Endothelial cell of umbilical vein (primary cell): ENCODE data around the gene CELF1. TPM values are rescaled to one million over a fixed set of nuclear protein-coding genes. Genes with fewer than 3 reads are reported as not detected.
A peak's percentile ranks its signal among the peaks of the same experiment; 100 is the strongest.
"Not testable (repeated sequence)": the region's sequence is repeated elsewhere in the genome, so short reads cannot be mapped to it uniquely, and the experiment has no call there.

ENCODE experiments used
- BruUV-seq: library from RNA; stranded (reverse); fragments of 400-500 nt; replicated peaks from 2 replicates; lab custom pipeline; 2021; lab: Mats Ljungman, UMichigan
- CTCF ChIA-PET: fragments of 300-600, 350-600 bp; sonication (Branson Sonifier 250); formaldehyde crosslinking; loops from one replicate; lab custom pipeline; 2021; ENCODE audit warnings: antibody characterized with exemption, inconsistent platforms; lab: Charles Lee
- POLR2A ChIA-PET: fragments of 300-600, 350-600 bp; sonication (Branson Sonifier 250); formaldehyde crosslinking; loops from one replicate; lab custom pipeline; 2021; ENCODE audit warnings: antibody characterized with exemption, inconsistent platforms; lab: Charles Lee
- DNase-seq: peaks from one replicate; pipeline ENCODE4 v3.0.0-alpha.2; 2011; ENCODE audit warnings: low read depth, low spot score
- FAIRE-seq: peaks from 2 replicates; lab custom pipeline; 2011; peaks lifted over from hg19 to GRCh38; lab: Jason Lieb, UNC
- H2AFZ ChIP-seq: 2 replicates; pipeline ENCODE4 v1.6.0; 2012; ENCODE audit warnings: low read depth, low read length, control low read depth, inconsistent platforms
- H3K27ac ChIP-seq: 2 replicates; pipeline ENCODE4 v1.5.1; 2011; ENCODE audit warnings: low read depth, mild to moderate bottlenecking, control low read depth, low read length, moderate library complexity; ENCODE audit not compliant: insufficient read depth
- H3K27me3 ChIP-seq, 2 experiments: 2 replicates each; pipeline versions ENCODE4 v1.6.0 to v1.6.1; 2011; ENCODE audit warnings: low read length in 2 of 2, mixed read lengths in 1 of 2; ENCODE audit not compliant: control insufficient read depth in 2 of 2, insufficient read depth in 2 of 2
- H3K36me3 ChIP-seq, 2 experiments: 2 replicates in 1 of 2; 3 replicates in 1 of 2; pipeline ENCODE4 v1.5.1; 2011; ENCODE audit warnings: low read length in 2 of 2, mild to moderate bottlenecking in 1 of 2, moderate library complexity in 1 of 2; ENCODE audit not compliant: control insufficient read depth in 2 of 2, insufficient read depth in 2 of 2; ENCODE audit errors: extremely low read depth in 1 of 2
- H3K4me1 ChIP-seq: 3 replicates; pipeline ENCODE4 v1.5.1; 2011; ENCODE audit warnings: mild to moderate bottlenecking, low read length; ENCODE audit not compliant: control insufficient read depth, insufficient read depth; ENCODE audit errors: extremely low read depth
- H3K4me2 ChIP-seq: 2 replicates; pipeline ENCODE4 v1.6.1; 2011; ENCODE audit warnings: low read length, control low read depth, mixed read lengths; ENCODE audit not compliant: insufficient read depth
- H3K4me3 ChIP-seq, 3 experiments: fragments of 200-600 bp in 1 of 3; sonication (generic), shearing (Covaris generic) in 1 of 3; replicated peaks in 1 of 3; 2 replicates each; pipeline ENCODE4 v1.5.1; 2011 to 2016; ENCODE audit warnings: control low read depth in 3 of 3, low read length in 3 of 3, mild to moderate bottlenecking in 2 of 3, inconsistent platforms in 1 of 3, low read depth in 1 of 3, moderate library complexity in 1 of 3; ENCODE audit not compliant: insufficient read depth in 1 of 3
- H3K79me2 ChIP-seq: 2 replicates; pipeline ENCODE4 v1.6.0; 2012; ENCODE audit warnings: low read length, inconsistent platforms; ENCODE audit not compliant: control insufficient read depth, insufficient read depth
- H3K9ac ChIP-seq: replicated peaks from 2 replicates; pipeline ENCODE3; 2011; ENCODE audit warnings: low read length, control low read depth; ENCODE audit not compliant: insufficient read depth; ENCODE audit errors: extremely low read depth
- H3K9me1 ChIP-seq: replicated peaks from 3 replicates; pipeline ENCODE4 v1.6.0; 2011; ENCODE audit warnings: mild to moderate bottlenecking, low read length; ENCODE audit not compliant: control insufficient read depth, insufficient read depth; ENCODE audit errors: extremely low read depth
- H3K9me3 ChIP-seq: replicated peaks from 2 replicates; pipeline ENCODE4 v1.5.1; 2012; ENCODE audit warnings: low read length, inconsistent platforms; ENCODE audit not compliant: control insufficient read depth, insufficient read depth
- H4K20me1 ChIP-seq: replicated peaks from 2 replicates; pipeline ENCODE3; 2011; ENCODE audit warnings: mild to moderate bottlenecking, low read length; ENCODE audit not compliant: control insufficient read depth, insufficient read depth; ENCODE audit errors: extremely low read depth
- CTCF ChIP-seq, 2 donors: IDR thresholded peaks; 1 replicate in 1 of 2; 2 replicates in 1 of 2; pipeline ENCODE4 v1.5.1; 2011; ENCODE audit warnings: low read length in 2 of 2, mild to moderate bottlenecking in 2 of 2, moderate library complexity in 2 of 2, control low read depth in 1 of 2, inconsistent platforms in 1 of 2, low read depth in 1 of 2; ENCODE audit not compliant: insufficient read depth in 1 of 2; ENCODE audit errors: extremely low read depth in 1 of 2
- EZH2 ChIP-seq: IDR thresholded peaks from 2 replicates; pipeline ENCODE4 v1.6.1; 2012; ENCODE audit warnings: borderline replicate concordance, low read depth, mild to moderate bottlenecking, moderate library complexity, low read length, inconsistent platforms; ENCODE audit not compliant: severe bottlenecking
- FOS ChIP-seq: IDR thresholded peaks from 2 replicates; pipeline ENCODE4 v1.6.1; 2011; ENCODE audit warnings: mild to moderate bottlenecking, low read length, moderate library complexity, borderline replicate concordance; ENCODE audit not compliant: insufficient read depth
- GATA2 ChIP-seq: IDR thresholded peaks from 2 replicates; pipeline ENCODE4 v1.7.0; 2011; ENCODE audit warnings: low read depth, mild to moderate bottlenecking, moderate library complexity, mixed read lengths, low read length; ENCODE audit not compliant: insufficient read length, insufficient read depth
- JUN ChIP-seq: IDR thresholded peaks from 2 replicates; pipeline ENCODE4 v1.6.1; 2011; ENCODE audit warnings: borderline replicate concordance, low read depth; ENCODE audit not compliant: insufficient read length, insufficient read depth
- MAX ChIP-seq: IDR thresholded peaks from 2 replicates; pipeline ENCODE4 v1.6.1; 2011; ENCODE audit not compliant: insufficient read depth, insufficient read length
- MYC ChIP-seq: IDR thresholded peaks from one replicate; pipeline ENCODE4 v1.6.1; 2011; ENCODE audit warnings: mild to moderate bottlenecking, low read depth, low read length
- POLR2A ChIP-seq: IDR thresholded peaks from 2 replicates; pipeline ENCODE4 v1.6.1; 2012; ENCODE audit warnings: low read depth, mild to moderate bottlenecking, control low read depth, low read length
- POLR2AphosphoS5 ChIP-seq: IDR thresholded peaks from 2 replicates; pipeline ENCODE4 v1.6.1; 2012; ENCODE audit warnings: low read depth, mild to moderate bottlenecking, control low read depth, low read length, moderate library complexity; ENCODE audit not compliant: insufficient read depth
- dilution Hi-C: fragments of 300-500 bp; cut with MboI; formaldehyde crosslinking; loops from one replicate; pipeline ENCODE4 v1.15.0; 2019; ENCODE audit warnings: low sequenced_read_pairs; ENCODE audit not compliant: extremely low pct_ligation_motif_present
- intact Hi-C: fragments of 100-400 bp; cut with micrococcal nuclease; formaldehyde crosslinking; loops from one replicate; pipeline ENCODE4 v1.10.0; 2022
- polyA plus RNA-seq, 4 experiments: library from polyadenylated mRNA; depleted of rRNA in 3 of 4; stranded (reverse) in 3 of 4; unstranded in 1 of 4; fragments of >200 nt; gene quantifications; 2 replicates each; pipeline versions ENCODE4 v1.2.1 to v1.2.3, GENCODE V29; 2011 to 2012; ENCODE audit warnings: missing spikeins in 1 of 4
- total RNA-seq: library from RNA; stranded (reverse); gene quantifications from 2 replicates; pipeline ENCODE4 v1.2.3, GENCODE V29; 2021

The CELF1 gene
- total and polyA plus RNA-seq, 2 donors (not counting 3 experiments of a cell fraction or from before 2014, with no cell fraction given), result 66.3 to 120 TPM

- intact Hi-C loops, result no loop called here
Observed at GRCh38 chr11:47564933-47565339, 12.0 kb upstream of the CELF1 start.

GRCh38 chr11:47564366-47564765 lies 11.4 kb upstream of the CELF1 start:
- Histone ChIP-seq H3K79me2 (peaks cover 23% of the 10 kb centered on the region), H3K4me2 (peak overlapping the region; percentile 26)
- H3K4me1 ChIP-seq, H3K27ac ChIP-seq, H2AFZ ChIP-seq, H3K9me3 ChIP-seq, DNase-seq, POLR2A ChIA-PET, H4K20me1 ChIP-seq, intact Hi-C loops, H3K4me3 ChIP-seq, dilution Hi-C loops, H3K36me3 ChIP-seq, H3K27me3 ChIP-seq, H3K9ac ChIP-seq, FAIRE-seq, H3K9me1 ChIP-seq: not testable (repeated sequence)
- BruUV-seq, result TSS peak; percentile 22
- CTCF ChIA-PET, result interaction anchor here (0.6 to 1.8 kb wide), 6 partner anchors 8 to 110 kb away, joined by 3 to 7 read pairs (median 4); partner anchors contain the start of genes CELF1 and KBTBD4

More at GRCh38 chr11:47564933-47565339, 12.0 kb upstream of the CELF1 start:
- H3K4me3 ChIP-seq, result peak overlapping the region; percentile 13 to 87 (median 69)
- H2AFZ ChIP-seq, result peak overlapping the region; percentile 45
- ChIA-PET POLR2A (no interaction called here), CTCF (interaction anchor here (0.6 to 1.8 kb wide), 7 partner anchors 8 to 110 kb away, joined by 3 to 7 read pairs (median 4); partner anchors contain the start of genes CELF1 and KBTBD4)
- FAIRE-seq, result no peak
- H3K79me2 ChIP-seq, result peaks cover 27% of the 10 kb centered on the region
- no peaks in the 10 kb centered on the region for H3K9me3 ChIP-seq
- dilution Hi-C loops, result no loop called here
- H3K9ac ChIP-seq, result peak overlapping the region; percentile 71
- no peaks in the 10 kb centered on the region for H3K9me1 ChIP-seq
- H3K36me3 ChIP-seq, result peaks cover 0 to 2% of the 10 kb centered on the region in 2 experiments
- TF ChIP-seq MYC (no peak), POLR2A (no peak), MAX (no peak), EZH2 (no peak), JUN (no peak), GATA2 (no peak), FOS (no peak), CTCF (IDR thresholded peaks at IDR 0.05; ENCODE audit: extremely low read depth in 1 of 2, insufficient read depth in 1 of 2, low read depth in 1 of 2, low read length in 2 of 2) (no peak), POLR2AphosphoS5 (no peak)
- no peak for DNase-seq
- H3K27me3 ChIP-seq, result no peaks in the 10 kb centered on the region
- peak overlapping the region; percentile 56 for H3K27ac ChIP-seq
- H3K4me2 ChIP-seq, result peak overlapping the region; percentile 26
- no peaks in the 10 kb centered on the region for H4K20me1 ChIP-seq
- BruUV-seq, result no TSS peak
- peaks cover 9% of the 10 kb centered on the region for H3K4me1 ChIP-seq
